Type B pancreatic cell (in vitro differentiated cells): ENCODE measurements around the gene SPAG8. TPM values are rescaled to one million over a fixed set of nuclear protein-coding genes. Genes with fewer than 3 reads are reported as not detected.

Experiments used
- DNase-seq: peaks from one replicate; pipeline ENCODE4 v3.0.0; 2021; ENCODE audit warnings: mixed read lengths; ENCODE audit not compliant: unreplicated experiment; ENCODE audit errors: extremely low spot score
- H3K27ac Mint-ChIP-seq: 2 replicates; pipeline ENCODE4 v1.8.0; 2021; ENCODE audit warnings: mild to moderate bottlenecking, mixed read lengths
- H3K27me3 Mint-ChIP-seq: 2 replicates; pipeline ENCODE4 v1.8.0; 2021; ENCODE audit warnings: mixed read lengths
- H3K36me3 Mint-ChIP-seq: 2 replicates; pipeline ENCODE4 v1.8.0; 2021; ENCODE audit warnings: mixed read lengths
- H3K4me1 Mint-ChIP-seq: one replicate; pipeline ENCODE4 v1.8.0; 2021; ENCODE audit warnings: mixed read lengths; ENCODE audit not compliant: unreplicated experiment
- H3K4me3 Mint-ChIP-seq: 2 replicates; pipeline ENCODE4 v1.8.0; 2021; ENCODE audit warnings: mild to moderate bottlenecking, mixed read lengths
- H3K9me3 Mint-ChIP-seq: 2 replicates; pipeline ENCODE4 v1.8.0; 2021; ENCODE audit warnings: mixed read lengths
- total RNA-seq: library from RNA; stranded (reverse); gene quantifications from 2 replicates; pipeline ENCODE4 v1.2.1, GENCODE V29; 2021; ENCODE audit warnings: low replicate concordance
- TF ChIP-seq, protein P1 (sequence below): fragments of 200-600 bp; sonication (generic); conservative IDR thresholded peaks from 2 replicates; pipeline ENCODE4 v1.5.0; 2021; ENCODE audit warnings: antibody characterized with exemption, mild to moderate bottlenecking

SPAG8 gene
- total RNA-seq, 1 donor from 2014 or later, result 14.2 TPM

DNA sequence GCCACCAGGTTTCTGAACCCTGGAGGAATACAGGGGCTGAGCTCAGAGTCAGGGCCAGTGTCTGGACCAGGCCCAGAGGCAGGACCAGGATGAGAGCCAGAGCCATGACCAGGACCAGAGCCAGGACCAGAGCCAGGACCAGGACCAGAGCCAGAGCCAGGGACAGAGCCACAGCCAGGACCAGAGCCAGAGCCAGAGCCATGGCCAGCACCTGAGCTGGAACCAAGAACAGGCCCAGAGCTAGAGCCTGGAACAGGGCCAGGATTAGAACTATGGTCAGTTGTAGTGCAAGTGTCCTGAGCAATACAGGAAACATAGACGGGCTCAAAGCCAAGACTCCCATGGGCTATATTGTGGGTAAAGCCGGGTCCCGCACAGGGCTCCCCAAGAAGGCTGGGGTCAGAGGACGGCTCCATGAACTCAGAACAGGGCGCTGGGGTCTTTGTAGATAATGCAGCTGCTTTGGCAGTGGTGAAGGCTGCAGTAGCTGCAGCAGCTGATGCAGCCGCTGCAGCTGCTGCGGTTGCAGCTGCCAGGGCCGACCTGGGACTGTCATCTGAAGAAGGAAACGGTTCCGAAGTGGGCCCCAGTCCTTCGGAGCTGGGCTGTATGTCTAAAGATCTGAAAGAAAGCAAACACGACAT lies 559 bp downstream of the SPAG8 start:
- DNase-seq, result no peak
- Mint-ChIP-seq H3K4me3 (peak overlapping the region; percentile 90), H3K27ac (peak overlapping the region; percentile 94), H3K4me1 (peaks cover 27% of the 10 kb centered on the region), H3K36me3 (peaks cover 3% of the 10 kb centered on the region), H3K9me3 (peaks cover 3% of the 10 kb centered on the region), H3K27me3 (no peaks in the 10 kb centered on the region)
- TF ChIP-seq, protein P1, sequence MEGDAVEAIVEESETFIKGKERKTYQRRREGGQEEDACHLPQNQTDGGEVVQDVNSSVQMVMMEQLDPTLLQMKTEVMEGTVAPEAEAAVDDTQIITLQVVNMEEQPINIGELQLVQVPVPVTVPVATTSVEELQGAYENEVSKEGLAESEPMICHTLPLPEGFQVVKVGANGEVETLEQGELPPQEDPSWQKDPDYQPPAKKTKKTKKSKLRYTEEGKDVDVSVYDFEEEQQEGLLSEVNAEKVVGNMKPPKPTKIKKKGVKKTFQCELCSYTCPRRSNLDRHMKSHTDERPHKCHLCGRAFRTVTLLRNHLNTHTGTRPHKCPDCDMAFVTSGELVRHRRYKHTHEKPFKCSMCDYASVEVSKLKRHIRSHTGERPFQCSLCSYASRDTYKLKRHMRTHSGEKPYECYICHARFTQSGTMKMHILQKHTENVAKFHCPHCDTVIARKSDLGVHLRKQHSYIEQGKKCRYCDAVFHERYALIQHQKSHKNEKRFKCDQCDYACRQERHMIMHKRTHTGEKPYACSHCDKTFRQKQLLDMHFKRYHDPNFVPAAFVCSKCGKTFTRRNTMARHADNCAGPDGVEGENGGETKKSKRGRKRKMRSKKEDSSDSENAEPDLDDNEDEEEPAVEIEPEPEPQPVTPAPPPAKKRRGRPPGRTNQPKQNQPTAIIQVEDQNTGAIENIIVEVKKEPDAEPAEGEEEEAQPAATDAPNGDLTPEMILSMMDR, result no peak

DNA sequence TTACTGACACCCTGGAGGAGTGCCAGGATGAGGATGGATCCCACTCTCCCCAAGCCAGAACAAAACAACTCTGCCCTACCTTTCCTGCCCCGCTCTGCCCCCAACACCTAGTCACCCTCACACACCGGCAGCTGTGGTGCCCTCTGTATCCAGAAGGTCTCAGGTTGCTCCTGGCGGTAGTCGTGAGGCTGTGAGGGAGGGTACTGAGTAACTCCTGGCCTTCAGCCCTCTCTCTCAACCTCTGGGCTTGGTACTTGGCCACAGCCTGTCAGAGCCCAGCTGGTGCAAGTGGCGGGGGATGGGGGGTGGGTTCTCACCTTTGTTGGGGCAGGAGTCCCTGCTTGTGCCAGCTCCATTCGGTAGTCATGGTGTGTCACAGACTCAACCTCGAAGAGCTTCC lies 1.9 kb downstream of the SPAG8 start:
- Mint-ChIP-seq H3K27ac (no peak overlapping the region), H3K36me3 (peaks cover 3% of the 10 kb centered on the region), H3K9me3 (no peaks in the 10 kb centered on the region), H3K4me1 (peaks cover 21% of the 10 kb centered on the region), H3K27me3 (no peaks in the 10 kb centered on the region), H3K4me3 (no peak overlapping the region)
- DNase-seq, result no peak
- TF ChIP-seq, protein P1, result no peak

DNA sequence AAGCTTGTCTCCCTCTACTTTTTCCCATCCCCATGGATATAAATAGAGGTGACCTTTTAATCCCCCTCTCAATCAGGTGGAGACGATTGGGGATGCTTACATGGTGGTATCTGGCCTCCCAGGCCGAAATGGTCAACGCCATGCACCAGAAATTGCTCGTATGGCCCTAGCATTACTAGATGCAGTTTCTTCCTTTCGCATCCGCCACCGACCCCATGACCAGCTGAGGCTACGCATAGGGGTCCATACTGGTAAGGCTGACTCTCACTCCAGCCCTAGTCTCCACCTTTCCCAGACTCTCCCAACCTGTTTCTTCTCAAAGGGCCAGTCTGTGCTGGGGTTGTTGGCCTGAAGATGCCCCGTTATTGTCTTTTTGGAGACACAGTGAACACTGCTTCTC lies 3.6 kb downstream of the SPAG8 start:
- peaks cover 3% of the 10 kb centered on the region for H3K36me3 Mint-ChIP-seq
- H3K4me3 Mint-ChIP-seq, result no peak overlapping the region
- H3K9me3 Mint-ChIP-seq, result no peaks in the 10 kb centered on the region
- TF ChIP-seq, protein P1, result no peak
- no peak for DNase-seq
- H3K27me3 Mint-ChIP-seq, result no peaks in the 10 kb centered on the region
- peaks cover 15% of the 10 kb centered on the region for H3K4me1 Mint-ChIP-seq
- H3K27ac Mint-ChIP-seq, result no peak overlapping the region

DNA sequence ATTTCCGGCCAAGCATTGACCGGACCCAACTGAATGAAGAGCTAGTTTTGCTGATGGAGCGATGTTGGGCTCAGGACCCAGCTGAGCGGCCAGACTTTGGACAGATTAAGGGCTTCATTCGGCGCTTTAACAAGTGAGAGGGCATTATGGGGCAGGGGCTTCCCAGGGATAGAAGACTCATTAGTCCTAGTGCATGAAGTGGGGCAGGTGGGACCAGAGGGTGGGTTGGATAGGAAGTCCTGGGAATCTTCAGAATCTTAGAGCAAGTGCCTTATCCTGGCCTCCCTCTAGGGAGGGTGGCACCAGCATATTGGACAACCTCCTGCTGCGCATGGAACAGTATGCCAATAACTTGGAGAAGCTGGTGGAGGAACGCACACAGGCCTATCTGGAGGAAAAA lies 6.0 kb downstream of the SPAG8 start:
- Mint-ChIP-seq H3K9me3 (no peaks in the 10 kb centered on the region), H3K36me3 (peaks cover 9% of the 10 kb centered on the region), H3K27ac (no peak overlapping the region), H3K4me1 (no peaks in the 10 kb centered on the region), H3K27me3 (no peaks in the 10 kb centered on the region), H3K4me3 (no peak overlapping the region)
- TF ChIP-seq, protein P1, result no peak
- DNase-seq, result no peak

DNA sequence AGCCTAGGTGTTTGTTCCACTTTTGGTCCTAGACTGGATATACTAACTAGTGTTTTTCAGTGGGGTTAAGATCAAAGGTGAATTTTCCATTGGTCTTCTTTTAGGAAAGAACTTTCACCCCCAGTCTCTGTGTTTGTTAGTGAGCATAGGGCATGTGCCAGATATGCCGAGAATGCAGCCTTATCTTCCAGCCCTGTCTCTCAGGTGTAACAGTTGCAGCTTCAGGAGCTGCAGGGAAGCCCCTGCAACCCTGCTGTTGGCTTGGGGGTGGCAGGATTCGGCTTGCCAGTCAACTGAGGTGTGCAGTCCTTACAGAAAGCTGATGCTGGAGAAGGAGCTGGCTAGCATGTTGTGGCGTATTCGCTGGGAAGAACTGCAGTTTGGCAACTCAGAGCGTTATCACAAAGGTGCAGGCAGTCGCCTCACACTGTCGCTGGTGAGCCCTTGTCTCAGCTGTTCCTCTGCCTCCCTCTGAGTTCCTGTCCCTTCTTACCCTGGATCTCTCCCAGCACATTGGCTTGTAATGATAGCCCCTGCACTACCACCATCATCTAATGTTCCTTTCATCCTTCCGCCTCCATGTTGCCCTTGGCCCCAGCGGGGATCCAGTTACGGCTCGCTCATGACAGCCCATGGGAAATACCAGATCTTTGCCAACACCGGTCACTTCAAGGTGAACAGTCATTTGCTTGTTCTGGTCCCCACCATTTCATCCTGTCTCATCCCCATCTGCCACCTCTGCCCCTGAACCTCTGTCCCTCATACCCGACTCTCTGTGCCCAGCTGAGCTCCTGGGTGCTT lies 10.5 kb downstream of the SPAG8 start:
- no peak overlapping the region for H3K4me3 Mint-ChIP-seq
- no peaks in the 10 kb centered on the region for H3K9me3 Mint-ChIP-seq
- no peak overlapping the region for H3K27ac Mint-ChIP-seq
- TF ChIP-seq, protein P1, result no peak
- peaks cover 13% of the 10 kb centered on the region for H3K36me3 Mint-ChIP-seq
- H3K27me3 Mint-ChIP-seq, result no peaks in the 10 kb centered on the region
- DNase-seq, result no peak
- peaks cover 6% of the 10 kb centered on the region for H3K4me1 Mint-ChIP-seq
